HEK293 (cell line): ENCODE results near the gene SAXO2.

Source experiments
- AEBP2 ChIP-seq: fragments of 450-650 bp; formaldehyde crosslinking; IDR thresholded peaks from 2 replicates; pipeline ENCODE4 v1.5.1; 2016; ENCODE audit warnings: missing biosample characterization, missing genetic modification characterization, borderline replicate concordance
- CTCF ChIP-seq: fragments of 450-650 bp; formaldehyde crosslinking; IDR thresholded peaks from 2 replicates; pipeline ENCODE4 v1.5.1; 2016; ENCODE audit warnings: missing biosample characterization, missing genetic modification characterization
- ELK4 ChIP-seq: IDR thresholded peaks from 2 replicates; pipeline ENCODE4 v1.6.1; 2011; ENCODE audit warnings: mild to moderate bottlenecking, low read depth, low read length, borderline replicate concordance
- PRDM2 ChIP-seq: fragments of 450-650 bp; formaldehyde crosslinking; IDR thresholded peaks from 2 replicates; pipeline ENCODE4 v1.5.1; 2016; ENCODE audit warnings: missing biosample characterization, missing genetic modification characterization, borderline replicate concordance
- ZBTB21 ChIP-seq: fragments of 450-650 bp; formaldehyde crosslinking; IDR thresholded peaks from 2 replicates; pipeline ENCODE4 v1.5.1; 2017; ENCODE audit warnings: missing biosample characterization, missing genetic modification characterization
- ZNF140 ChIP-seq: fragments of 450-650 bp; formaldehyde crosslinking; IDR thresholded peaks from 2 replicates; pipeline ENCODE4 v1.5.1; 2016; ENCODE audit warnings: missing biosample characterization, missing genetic modification characterization
- ZNF175 ChIP-seq: fragments of 450-650 bp; formaldehyde crosslinking; IDR thresholded peaks from 2 replicates; pipeline ENCODE4 v1.5.1; 2016; ENCODE audit warnings: missing biosample characterization, missing genetic modification characterization
- ZNF302 ChIP-seq: fragments of 450-650 bp; formaldehyde crosslinking; IDR thresholded peaks from 2 replicates; pipeline ENCODE4 v1.5.1; 2016; ENCODE audit warnings: missing biosample characterization, missing genetic modification characterization, low read depth
- ZNF510 ChIP-seq: fragments of 450-650 bp; formaldehyde crosslinking; IDR thresholded peaks from 2 replicates; pipeline ENCODE4 v1.5.1; 2018; ENCODE audit warnings: mild to moderate bottlenecking, missing genetic modification characterization, missing biosample characterization; ENCODE audit not compliant: insufficient replicate concordance
- ZNF580 ChIP-seq: fragments of 450-650 bp; formaldehyde crosslinking; IDR thresholded peaks from 2 replicates; pipeline ENCODE4 v1.5.1; 2016; ENCODE audit warnings: missing biosample characterization, missing genetic modification characterization
- ZNF623 ChIP-seq: fragments of 450-650 bp; formaldehyde crosslinking; IDR thresholded peaks from 2 replicates; pipeline ENCODE4 v1.5.1; 2016; ENCODE audit warnings: missing biosample characterization, missing genetic modification characterization

- no peak for TF ChIP-seq ZBTB21 (tag by site-specific recombination)
- no peak for TF ChIP-seq CTCF (tag by site-specific recombination)
- no peak for TF ChIP-seq ZNF302 (tag by site-specific recombination)
- no peak for TF ChIP-seq ELK4
- no peak for TF ChIP-seq PRDM2 (tag by site-specific recombination)
- no peak for TF ChIP-seq ZNF175 (tag by site-specific recombination)
- TF ChIP-seq ZNF623 = no peak
- no peak for TF ChIP-seq AEBP2 (tag by site-specific recombination)
- TF ChIP-seq ZNF580 (tag by site-specific recombination) = no peak
- no peak for TF ChIP-seq ZNF140 (tag by site-specific recombination)
- TF ChIP-seq ZNF510 (tag by site-specific recombination) = no peak
Observed at GRCh38 chr15:82228750-82229149, 33.9 kb upstream of the SAXO2 start.
